ENCODE results near the gene DOCK1.

Gene DOCK1

DNA sequence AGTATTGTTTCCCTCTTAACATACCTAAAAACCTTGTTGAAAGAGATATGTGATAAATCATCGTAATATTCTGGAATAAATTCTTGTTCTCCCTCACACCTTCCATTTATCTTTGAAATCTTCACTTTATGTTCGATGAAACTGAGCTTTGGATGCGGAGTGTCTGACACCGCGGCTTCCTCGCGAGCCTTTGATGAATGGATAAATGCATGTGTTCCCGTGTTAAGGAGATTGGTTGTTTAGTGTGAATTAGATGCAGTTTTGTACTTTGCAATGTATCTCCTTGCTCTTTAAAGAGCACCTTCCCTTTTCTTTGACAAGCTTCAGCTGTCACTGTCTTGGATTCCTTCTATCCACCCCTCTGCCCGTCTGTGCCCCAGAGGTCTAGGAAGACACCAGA lies 138.1 kb downstream of the DOCK1 start:
- no peak for DNase-seq

DNA sequence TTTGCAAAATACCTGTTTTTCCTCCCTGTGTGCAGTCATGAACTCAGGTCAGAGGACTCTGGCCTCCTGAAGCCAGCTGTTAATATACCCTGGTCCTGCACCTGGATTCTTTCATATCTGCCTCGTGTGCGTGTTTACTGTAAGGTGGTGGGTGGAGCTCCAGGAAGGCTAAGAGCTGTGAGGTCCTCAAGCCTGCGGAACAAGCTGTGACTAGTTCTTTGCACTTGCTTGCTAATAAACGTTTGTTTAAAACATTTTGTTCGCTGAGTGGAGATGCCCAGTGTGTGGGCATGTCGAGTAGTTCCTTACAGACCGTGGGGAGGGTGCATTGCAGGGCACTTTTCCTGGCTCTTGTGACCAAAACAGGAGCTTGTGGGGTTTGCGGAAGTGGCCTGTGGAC lies 139.0 kb downstream of the DOCK1 start:
- DNase-seq = no peak

DNA sequence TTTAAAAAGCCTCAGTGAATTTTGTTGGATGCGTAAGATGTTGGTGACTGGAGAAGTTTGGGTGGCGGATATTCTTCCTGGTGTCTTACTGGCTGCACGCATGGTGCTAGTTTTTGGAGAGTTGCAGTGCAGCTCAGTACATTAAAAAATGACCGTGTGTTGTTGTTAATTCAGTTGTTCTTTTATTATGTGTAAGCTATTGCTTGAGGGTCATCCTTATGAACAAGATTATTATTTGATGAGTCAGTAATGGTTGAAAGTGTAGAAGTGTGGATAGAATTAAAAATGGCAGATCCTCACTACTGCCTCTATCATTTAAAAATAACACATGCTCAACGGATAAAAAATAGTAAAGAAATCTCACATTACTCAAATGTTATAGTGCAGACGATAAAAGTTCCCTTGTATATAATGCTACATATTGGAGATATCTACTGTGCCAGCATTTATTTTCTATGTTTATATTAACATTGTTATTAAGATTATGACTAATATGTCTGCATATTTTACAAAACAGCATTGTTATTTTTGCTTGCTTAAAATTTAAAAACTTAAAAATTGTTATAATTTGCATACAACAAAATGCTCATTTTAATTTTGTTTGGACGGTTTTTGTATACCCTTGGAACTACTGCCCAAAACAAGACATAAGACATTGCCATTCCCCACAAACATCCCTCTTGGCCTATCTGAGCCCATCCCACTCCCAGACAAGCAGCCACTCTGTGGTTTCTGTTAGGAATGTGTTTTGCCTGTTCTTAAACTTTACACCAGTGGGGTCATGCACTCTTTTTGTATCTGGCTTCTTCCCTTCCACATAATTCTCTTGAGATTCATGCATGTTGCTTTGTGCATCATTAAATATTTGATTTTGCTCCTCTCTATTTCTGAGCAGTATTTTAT lies 142.0 kb downstream of the DOCK1 start:
- DNase-seq = no peak

DNA sequence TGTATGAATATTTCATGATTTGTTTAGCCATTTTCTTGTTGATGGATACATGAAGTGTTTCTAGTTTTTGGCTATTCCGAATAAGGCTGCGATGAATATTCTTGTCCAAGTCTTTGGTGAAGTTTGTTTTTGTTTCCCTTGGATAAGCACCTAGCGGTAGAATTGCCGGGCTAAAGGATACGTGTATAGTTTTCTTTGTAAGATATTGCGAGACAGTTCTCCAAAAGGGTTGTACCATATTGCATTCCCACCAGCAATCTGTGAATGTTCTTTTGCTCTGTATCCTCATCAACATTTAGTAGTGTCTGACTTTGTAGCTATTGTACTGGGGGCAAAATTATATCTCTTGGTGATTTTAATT lies 142.6 kb downstream of the DOCK1 start:
- DNase-seq = no peak

DNA sequence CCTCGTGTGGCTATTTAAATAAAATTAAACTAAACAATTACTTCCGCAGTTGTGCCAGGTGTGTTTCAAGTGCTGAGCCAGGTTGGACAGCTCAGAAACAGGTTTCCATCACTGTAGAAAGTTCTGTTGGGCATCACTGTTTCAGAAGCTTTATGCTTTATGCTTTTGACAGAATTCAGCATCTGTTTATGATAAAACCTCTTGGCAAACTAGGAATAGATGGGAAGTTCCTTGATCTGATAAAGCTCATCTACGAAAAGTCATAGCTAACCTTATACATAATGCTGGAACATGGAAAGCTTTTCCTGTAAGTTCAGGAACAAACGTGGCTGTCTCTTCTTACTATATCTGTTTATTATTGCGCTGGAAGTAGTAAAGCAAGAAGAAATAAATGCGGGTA lies 143.4 kb downstream of the DOCK1 start:
- DNase-seq = no peak

DNA sequence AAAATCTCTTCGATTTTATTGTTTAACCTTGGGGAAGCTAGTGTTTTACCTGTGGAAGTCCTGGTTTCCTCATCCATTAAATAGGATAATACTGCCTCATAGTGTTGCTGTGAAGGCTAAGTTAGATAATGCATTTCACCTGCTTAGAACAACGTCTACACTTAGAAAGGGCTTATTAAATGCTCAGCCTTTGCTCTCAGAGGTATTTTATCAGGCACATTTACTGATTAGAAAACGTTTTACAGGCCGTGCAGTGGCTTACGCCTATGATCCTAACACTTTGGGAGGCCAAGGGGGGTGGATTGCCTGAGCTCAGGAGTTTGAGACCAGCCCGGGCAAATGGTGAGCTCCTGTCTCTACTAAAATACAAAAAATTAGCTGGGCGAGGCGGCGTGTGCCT lies 146.8 kb downstream of the DOCK1 start:
- DNase-seq = no peak

DNA sequence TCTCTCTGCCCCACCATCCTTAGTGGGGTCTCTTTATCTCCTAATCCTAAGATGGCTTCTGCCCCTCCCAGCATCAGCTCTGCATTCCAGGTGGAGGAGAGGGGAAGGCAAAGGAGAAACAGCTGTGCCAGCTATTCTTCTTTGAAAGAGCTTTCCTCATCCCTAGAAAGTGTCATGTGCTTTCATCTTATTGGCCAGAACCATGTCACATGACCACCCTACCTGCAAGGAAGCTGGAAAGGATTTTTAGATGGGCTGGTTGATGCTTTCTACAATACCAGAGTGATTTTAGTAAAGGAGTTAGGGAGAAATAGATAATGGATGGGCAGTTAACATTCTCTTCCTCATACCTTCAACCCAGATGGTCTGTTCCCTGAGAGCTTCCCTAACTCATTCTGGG lies 150.0 kb downstream of the DOCK1 start:
- DNase-seq = no peak

DNA sequence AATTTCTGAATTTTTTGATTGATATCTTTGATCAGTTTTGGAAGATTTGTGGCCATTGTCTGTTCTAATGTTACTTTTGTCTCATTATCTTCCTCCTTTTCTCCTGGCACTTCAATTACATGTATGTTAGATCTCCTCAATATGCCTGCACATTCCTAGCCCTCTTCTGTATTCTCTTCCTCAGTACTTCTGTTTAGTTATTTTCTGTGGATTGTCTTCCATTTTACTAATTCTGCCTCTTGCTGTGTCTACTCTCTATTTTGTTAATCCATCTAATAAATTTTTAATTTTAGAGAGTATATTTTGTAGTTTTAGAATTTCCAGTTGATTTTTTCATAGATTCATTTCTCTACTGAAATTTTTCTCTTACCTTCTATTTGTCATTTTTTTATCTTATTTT lies 154.1 kb downstream of the DOCK1 start:
- DNase-seq = no peak

DNA sequence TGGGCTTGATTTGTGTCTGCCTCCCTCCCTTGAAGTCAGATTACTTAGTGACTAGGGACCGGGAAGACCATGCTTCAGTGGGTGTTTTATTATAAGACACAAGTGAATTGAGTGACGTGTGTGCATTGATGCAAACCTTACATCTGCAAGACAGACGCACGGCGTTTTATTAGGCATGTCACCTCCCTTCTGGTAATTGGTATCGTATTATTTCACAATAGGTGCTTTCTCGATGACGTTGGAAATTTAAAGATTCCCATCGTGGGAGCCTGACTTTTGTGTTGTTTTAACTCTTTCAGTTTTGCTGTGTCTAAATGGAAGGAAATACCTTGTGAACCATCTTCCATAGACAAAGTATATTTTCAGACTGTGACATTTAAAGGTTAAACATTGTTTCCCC lies 158.5 kb downstream of the DOCK1 start:
- no peak for DNase-seq

DNA sequence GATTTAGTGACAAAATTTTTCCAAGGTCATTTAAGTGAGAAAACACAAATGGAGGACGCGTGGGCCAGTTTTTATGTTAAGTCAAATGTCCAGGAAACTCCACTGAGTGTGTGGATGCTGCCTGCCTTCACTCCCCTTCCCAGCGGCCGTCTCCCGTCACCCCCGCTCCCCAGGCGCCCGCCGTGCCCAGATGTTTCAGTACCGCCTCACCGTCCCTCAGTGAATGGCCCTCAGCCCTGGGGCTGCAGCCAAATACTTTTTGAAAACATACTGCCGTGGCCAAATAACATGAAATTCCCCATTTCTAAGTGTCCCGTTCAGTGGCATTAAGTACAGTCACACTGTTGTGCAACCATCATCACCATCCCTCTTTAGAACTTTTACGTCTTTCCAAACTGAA lies 159.2 kb downstream of the DOCK1 start:
- no peak for DNase-seq

DNA sequence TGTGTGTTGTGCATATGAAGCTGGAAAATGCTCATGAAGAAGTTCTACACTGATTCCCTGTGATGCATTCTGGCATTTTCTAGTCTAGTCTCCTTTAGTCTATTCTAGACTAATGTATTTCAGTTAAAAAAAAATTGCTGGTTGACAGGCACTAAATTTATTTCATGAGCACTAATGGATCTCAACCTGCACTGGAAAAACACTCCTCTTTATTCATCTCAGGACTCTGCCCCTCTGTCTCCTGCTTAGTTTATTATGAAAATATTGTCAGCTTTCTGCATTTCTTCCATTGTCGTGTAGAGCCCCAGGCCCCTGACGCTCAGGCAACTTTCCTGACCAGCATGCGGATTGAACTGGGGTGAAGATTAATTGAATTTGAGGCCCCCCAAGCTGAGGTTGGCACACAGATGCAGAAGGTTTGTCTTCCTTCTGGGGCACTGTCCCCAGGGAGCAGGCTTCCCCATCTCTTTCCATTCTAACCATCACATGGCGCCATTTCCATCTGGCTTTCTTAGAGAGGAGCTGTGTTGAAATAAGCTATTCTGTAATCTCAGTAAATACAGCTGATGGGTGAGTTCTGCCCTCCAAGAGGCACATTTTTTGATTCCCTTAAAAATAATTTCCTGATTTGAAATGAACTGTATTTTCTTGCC lies 162.4 kb downstream of the DOCK1 start:
- no peak for DNase-seq

DNA sequence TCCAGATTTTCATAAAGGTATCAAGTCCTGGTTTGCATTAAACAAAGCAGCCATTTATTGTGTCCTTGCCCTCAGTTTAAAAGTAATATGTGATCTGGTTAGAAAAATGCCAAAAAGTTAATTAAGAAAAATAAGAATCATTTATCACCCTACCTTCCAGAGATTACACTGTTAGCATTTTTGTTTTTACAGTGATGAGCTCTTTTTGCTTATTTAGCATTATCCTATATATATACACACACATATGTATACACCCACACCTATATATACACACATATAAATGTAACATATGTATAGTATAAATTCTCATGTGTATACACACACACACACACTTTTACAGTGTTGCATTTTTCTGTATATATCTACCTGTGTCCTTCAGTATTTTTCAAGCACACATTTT lies 163.3 kb downstream of the DOCK1 start:
- DNase-seq = no peak

DNA sequence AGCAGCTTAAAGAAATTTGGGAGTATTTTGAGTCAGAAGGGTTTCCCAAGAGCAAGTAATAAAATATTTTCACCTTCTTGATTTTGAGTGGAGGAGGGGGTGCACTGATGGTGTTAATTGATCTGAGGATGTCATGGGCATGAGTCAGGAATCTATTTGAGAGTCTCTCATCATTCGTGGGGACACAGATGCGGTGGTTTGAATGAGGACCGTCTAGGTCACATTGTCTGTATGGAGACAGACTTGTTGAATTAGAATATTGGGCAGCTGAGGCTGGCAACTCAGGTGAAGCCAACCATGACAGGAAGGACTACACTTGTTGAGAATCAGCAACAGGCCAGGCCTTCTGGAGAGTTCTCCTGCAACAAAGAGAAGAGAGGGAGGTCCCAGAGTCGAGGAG lies 164.2 kb downstream of the DOCK1 start:
- DNase-seq = no peak

DNA sequence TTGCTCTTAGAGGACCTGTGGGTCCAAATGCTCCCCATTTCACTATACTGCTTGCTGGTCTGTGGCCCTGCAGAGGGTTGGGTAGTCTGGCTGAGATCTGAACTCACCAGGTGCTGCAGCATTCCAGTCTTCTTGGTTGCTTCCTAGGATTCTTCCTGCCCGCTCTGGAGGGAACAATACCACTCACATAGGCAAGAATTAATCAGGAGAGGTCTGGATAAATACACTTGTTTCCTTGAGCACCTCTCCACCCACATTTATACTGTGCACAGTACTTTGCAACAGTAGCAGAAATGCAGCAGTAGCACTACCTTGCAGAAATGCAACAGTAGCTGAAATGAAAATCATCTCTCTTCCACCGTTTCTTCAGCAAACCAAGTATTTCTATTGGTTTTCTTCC lies 165.9 kb downstream of the DOCK1 start:
- no peak for DNase-seq

DNA sequence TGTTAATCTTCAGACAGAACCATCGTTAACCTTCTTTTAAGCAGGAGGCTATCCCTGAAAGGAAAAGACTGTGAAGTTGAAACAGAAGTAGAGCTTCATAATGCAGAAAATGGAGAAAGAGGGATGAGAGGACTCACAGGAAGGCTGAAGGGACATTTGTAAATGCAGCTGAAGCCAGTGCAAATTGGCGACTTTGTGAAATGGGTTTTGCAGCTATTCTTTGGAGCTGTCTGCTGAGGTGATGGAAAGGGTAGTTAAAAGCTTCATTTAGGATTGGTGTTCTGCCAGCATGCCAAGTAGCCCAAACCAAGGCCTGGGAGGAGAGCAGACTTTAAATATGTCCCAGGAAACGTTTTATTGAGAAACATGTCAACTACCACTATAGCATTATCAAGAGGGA lies 168.4 kb downstream of the DOCK1 start:
- no peak for DNase-seq

DNA sequence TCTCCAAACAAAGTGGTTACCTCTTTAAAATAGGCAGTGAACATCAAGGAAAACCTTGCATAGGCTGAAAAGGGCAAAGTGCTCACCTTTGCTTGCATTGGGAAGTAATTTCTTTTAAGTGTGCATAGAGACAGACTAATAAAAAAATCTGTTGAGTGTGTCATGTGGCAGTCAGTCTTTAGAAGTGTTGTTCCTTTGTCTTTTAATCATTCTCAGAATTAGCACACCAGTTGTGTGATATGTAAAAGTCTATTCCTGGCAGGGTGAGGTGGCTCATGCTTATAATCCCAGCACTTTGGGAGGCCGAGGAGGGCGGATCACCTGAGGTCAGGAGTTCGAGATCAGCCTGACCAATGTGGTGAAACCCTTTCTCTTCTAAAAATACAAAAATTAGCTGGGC lies 174.2 kb downstream of the DOCK1 start:
- DNase-seq = no peak

DNA sequence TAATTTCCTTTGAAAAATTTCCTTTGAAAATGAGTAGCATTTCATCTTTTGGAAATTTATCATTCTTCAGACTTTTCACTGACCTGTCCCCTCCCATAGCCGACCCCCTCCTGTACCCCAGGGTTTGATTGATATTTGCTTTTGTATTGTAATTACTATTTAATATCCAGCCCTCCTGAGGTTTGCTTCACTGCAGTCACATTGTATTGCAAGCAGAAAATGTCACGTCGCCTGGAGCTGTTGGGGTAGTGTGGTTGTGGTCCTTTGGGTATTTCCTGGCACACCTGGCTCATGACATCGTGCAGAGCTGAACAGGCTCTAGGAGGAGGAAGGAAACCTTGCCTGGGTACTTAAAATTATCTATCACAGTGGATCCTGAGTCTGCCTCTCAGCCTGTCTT lies 175.1 kb downstream of the DOCK1 start:
- peak; percentile 12 for DNase-seq

DNA sequence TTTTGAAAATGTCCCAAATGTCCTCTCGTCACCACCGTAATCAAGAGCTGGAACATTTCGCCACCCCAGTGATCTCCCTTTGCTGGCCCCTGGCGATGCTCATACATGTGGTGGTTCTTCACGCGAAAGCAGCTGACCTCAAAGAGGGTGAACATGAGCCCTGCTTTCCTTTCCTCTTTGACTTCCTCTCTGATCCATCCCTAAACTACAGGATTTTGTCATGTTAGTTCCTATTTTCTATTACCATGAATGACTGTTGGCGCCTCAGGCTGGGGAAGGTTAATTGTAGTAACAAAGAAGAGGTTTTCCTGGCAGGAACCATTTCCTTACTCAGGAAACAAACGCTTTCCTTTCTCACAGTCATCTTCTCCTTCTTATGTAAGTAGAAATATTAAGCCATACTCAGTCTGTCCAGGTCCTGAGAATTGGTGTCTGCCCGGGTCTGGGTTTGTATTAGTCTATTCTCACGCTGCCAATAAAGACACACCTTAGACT lies 176.7 kb downstream of the DOCK1 start:
- no peak for DNase-seq

DNA sequence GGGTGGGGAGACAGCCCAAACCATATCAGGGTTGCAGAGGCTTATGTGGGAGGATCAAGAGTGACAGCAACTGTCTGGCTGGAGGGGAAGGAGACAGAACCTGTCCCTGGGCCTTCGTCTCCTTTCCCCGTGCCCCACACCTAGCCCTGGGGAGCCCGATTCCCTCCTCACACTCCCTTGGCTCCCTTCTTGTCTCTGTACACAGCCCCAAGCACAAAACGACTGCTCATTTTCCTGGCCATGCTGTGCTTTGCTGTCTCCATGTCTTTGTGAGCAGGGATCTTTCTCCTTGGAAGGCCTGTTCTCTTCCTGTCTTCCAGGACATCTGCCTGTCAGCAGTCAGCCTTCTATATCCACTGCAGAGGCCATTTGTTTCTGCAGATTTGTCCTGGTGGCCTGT lies 177.4 kb downstream of the DOCK1 start:
- no peak for DNase-seq

DNA sequence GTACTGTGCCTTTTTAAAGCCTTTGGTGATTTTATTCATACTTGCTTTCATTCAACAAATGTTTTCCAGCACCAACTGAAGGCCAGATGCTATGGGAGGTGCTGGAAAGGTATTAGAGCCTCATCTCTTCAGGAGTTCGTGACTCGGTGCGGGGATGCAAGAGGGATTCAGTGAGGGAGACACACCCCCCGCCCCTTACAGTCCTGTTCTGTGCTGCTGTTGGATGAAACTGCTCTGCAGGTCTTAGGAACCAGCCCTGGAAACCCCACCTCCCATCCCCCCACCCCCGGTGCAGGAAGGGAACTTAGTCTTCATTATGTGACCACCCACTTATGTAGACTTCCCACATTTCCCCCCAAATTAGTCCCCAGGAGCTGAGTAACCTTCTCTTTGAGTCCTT lies 180.7 kb downstream of the DOCK1 start:
- DNase-seq = no peak

DNA sequence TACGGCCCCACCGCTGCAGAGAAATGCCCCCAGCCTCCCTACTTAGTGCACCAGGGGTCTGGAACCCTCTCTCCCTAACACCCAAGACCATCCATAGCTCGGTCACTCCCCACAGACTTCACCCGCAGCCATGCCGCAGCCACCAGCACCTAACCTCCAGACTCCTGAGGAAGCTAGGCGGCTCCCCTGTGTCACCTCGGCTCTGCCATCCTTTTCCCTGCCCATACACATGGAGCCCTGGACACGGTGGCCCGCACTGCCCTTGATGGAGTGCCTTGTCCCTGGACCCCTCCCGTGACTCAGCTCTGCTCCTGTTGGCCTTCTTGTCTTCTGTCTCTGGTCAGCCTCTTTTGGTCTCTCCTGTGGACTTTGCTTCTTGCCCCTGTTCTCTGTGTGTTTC lies 183.7 kb downstream of the DOCK1 start:
- no peak for DNase-seq

DNA sequence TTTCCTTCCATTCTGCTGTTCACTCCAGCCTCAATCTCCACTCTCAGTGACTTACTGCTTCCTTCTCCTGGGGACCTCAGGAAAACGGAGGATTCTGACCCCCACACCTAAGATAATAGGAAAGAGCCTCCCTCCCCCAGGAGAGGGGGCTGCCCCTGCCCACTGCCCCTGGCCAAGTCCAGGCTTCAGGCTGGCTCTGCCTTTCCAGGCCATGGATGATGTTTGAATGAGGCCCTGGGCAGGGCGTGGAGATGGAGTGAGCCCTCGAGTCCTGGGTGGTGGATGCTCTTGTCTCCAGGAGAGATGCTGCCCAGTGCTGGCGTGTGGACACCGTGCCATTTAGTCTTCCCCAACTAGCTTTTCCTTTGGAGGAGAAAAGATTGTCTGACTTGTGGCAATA lies 184.2 kb downstream of the DOCK1 start:
- DNase-seq = no peak

DNA sequence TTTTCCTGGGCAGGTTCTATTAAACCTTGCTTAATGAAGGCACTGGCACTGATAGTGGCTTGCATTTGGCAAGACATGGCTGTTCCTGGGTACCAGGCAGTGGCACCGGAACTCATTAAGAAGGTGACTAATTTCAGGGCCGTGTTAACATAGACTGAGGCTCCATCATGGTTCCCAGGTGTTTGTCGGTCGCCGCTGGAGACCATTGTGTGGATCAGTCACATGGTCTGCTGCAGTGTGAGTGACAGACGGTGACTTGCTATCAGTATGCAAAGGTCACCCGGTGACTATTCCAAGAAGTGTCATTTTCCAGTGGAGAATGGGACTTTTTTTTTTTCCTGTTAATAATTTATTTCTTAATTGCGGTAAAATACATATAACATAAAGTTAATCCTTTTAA lies 184.9 kb downstream of the DOCK1 start:
- DNase-seq = no peak

DNA sequence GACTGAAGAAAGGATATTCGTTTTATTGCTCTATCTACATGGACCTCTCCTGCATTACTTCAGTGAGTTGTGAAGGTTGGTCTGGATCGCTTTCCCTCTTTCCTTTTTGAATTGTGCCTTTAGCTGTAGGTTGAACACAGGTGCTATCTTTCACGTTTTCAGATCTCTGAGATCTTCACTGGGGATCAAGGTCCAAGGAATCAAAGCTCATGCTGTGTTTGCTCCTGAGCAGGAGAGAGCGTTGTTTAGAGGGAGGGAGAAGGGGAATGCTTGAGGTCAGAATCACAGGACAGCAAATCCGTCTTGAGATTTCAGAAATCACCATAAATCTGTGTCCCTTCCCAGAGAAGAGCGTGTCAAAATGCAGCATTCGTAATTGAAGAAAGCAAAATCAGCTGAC lies 186.1 kb downstream of the DOCK1 start:
- DNase-seq = no peak

DNA sequence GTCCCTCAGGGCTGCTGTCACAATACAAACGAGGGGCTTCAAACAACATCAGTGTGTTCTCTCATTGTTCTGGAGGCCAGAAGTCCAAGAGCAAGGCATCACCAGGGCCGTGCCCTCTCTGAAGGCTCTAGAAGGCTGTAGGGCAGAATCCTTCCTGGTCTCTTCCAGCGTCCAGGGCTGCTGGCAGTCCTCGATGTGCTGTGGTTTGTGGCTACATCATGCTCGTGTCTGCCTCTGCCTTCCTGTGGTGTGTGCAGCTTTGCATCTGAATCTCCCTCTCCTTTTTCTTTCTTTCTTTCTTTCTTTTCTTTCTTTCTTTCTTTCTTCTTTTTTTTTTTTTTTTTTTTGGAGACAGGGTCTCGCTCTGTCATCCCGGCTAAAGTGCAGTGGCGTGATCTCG lies 187.7 kb downstream of the DOCK1 start:
- no peak for DNase-seq

Measured in NCI-H2227 treated with DMSO at 0.1 percent for 48 hours (cell line).